ENCODE measurements around the gene MTERF4. TPM values are rescaled to one million over a fixed set of nuclear protein-coding genes. Genes with fewer than 3 reads are reported as not detected.

The MTERF4 gene
- total RNA-seq, 2 donors from 2014 or later = 33.2 to 42.5 TPM

GRCh38 chr2:241142593-241142992 lies 40.5 kb upstream of the MTERF4 start:
- Histone ChIP-seq H3K36me3 (ENCODE audit: control insufficient read depth, insufficient read depth, low read length) (peaks cover 26% of the 10 kb centered on the region), H3K4me3 (ENCODE audit: low read length) (no peak overlapping the region), H3K27me3 (ENCODE audit: control insufficient read depth, insufficient read depth, low read length, poor library complexity, severe bottlenecking) (no peaks in the 10 kb centered on the region), H3K27ac (ENCODE audit: low read depth, low read length) (no peak overlapping the region), H3K4me1 (ENCODE audit: control insufficient read depth, insufficient read depth, low read length) (no peaks in the 10 kb centered on the region), H3K9me3 (ENCODE audit: control insufficient read depth, low read length) (no peaks in the 10 kb centered on the region), H3K9ac (ENCODE audit: extremely low read depth, low read length, poor library complexity, severe bottlenecking) (no peak overlapping the region)
- no peak overlapping the region for H3K27ac Mint-ChIP-seq
- H3K9me3 Mint-ChIP-seq = no peaks in the 10 kb centered on the region
- no peak for TF ChIP-seq CTCF (conservative IDR thresholded peaks at IDR 0.05)
- H3K27me3 Mint-ChIP-seq (ENCODE audit: insufficient read depth) = no peaks in the 10 kb centered on the region
- no peak overlapping the region for H3K4me3 Mint-ChIP-seq
- DNase-seq = no peak
- H3K36me3 Mint-ChIP-seq (ENCODE audit: low read depth) = peaks cover 49% of the 10 kb centered on the region
- WGBS, 2 experiments (ENCODE audit: insufficient coverage in 1 of 2, insufficient read length in 1 of 2) = 95% methylated on average over 8 to 9 of the region's 9 CpGs
- no peaks in the 10 kb centered on the region for H3K4me1 Mint-ChIP-seq

- H3K27me3 ChIP-seq (ENCODE audit: control insufficient read depth, insufficient read depth, low read length, poor library complexity, severe bottlenecking) = no peaks in the 10 kb centered on the region
- H3K4me1 ChIP-seq (ENCODE audit: control insufficient read depth, insufficient read depth, low read length) = no peaks in the 10 kb centered on the region
- no peak overlapping the region for H3K4me3 ChIP-seq (ENCODE audit: low read length)
- H3K27me3 Mint-ChIP-seq (ENCODE audit: insufficient read depth) = no peaks in the 10 kb centered on the region
- H3K4me3 Mint-ChIP-seq = no peak overlapping the region
- no peak for TF ChIP-seq CTCF (conservative IDR thresholded peaks at IDR 0.05)
- H3K9ac ChIP-seq (ENCODE audit: extremely low read depth, low read length, poor library complexity, severe bottlenecking) = no peak overlapping the region
- no peak overlapping the region for H3K27ac ChIP-seq (ENCODE audit: low read depth, low read length)
- 96 to 100% methylated on average over 4 to 6 of the region's 6 CpGs for WGBS, 2 experiments (ENCODE audit: insufficient coverage in 1 of 2, insufficient read length in 1 of 2)
- no peak for DNase-seq
- H3K27ac Mint-ChIP-seq = peak overlapping the region; percentile 67
- H3K36me3 ChIP-seq (ENCODE audit: control insufficient read depth, insufficient read depth, low read length) = peaks cover 26% of the 10 kb centered on the region
- H3K36me3 Mint-ChIP-seq (ENCODE audit: low read depth) = peaks cover 49% of the 10 kb centered on the region
- H3K9me3 Mint-ChIP-seq = no peaks in the 10 kb centered on the region
- H3K4me1 Mint-ChIP-seq = no peaks in the 10 kb centered on the region
- H3K9me3 ChIP-seq (ENCODE audit: control insufficient read depth, low read length) = no peaks in the 10 kb centered on the region
These were observed 40.0 kb upstream of the MTERF4 start for GRCh38 chr2:241142063-241142462.

GRCh38 chr2:241141214-241141770 lies 39.2 kb upstream of the MTERF4 start:
- no peak for TF ChIP-seq CTCF (conservative IDR thresholded peaks at IDR 0.05)
- H3K36me3 Mint-ChIP-seq (ENCODE audit: low read depth) = peaks cover 51% of the 10 kb centered on the region
- H3K4me1 Mint-ChIP-seq = no peaks in the 10 kb centered on the region
- no peak overlapping the region for H3K27ac ChIP-seq (ENCODE audit: low read depth, low read length)
- no peaks in the 10 kb centered on the region for H3K27me3 ChIP-seq (ENCODE audit: control insufficient read depth, insufficient read depth, low read length, poor library complexity, severe bottlenecking)
- no peak overlapping the region for H3K4me3 Mint-ChIP-seq
- no peaks in the 10 kb centered on the region for H3K27me3 Mint-ChIP-seq (ENCODE audit: insufficient read depth)
- no peak overlapping the region for H3K4me3 ChIP-seq (ENCODE audit: low read length)
- no peaks in the 10 kb centered on the region for H3K4me1 ChIP-seq (ENCODE audit: control insufficient read depth, insufficient read depth, low read length)
- H3K9me3 Mint-ChIP-seq = no peaks in the 10 kb centered on the region
- DNase-seq = no peak
- H3K9ac ChIP-seq (ENCODE audit: extremely low read depth, low read length, poor library complexity, severe bottlenecking) = no peak overlapping the region
- peaks cover 26% of the 10 kb centered on the region for H3K36me3 ChIP-seq (ENCODE audit: control insufficient read depth, insufficient read depth, low read length)
- H3K27ac Mint-ChIP-seq = peak overlapping the region; percentile 66
- H3K9me3 ChIP-seq (ENCODE audit: control insufficient read depth, low read length) = no peaks in the 10 kb centered on the region
- 95 to 100% methylated on average over 12 to 14 of the region's 14 CpGs for WGBS, 2 experiments (ENCODE audit: insufficient coverage in 1 of 2, insufficient read length in 1 of 2)

Measured in endodermal cell (in vitro differentiated cells).